Measurements from ENCODE around the gene EPN1. TPM values are rescaled to one million over a fixed set of nuclear protein-coding genes. Genes with fewer than 3 reads are reported as not detected.
A peak's percentile ranks its signal among the peaks of the same experiment; 100 is the strongest.

Gene EPN1
- total and polyA plus RNA-seq, 8 donors = 38.4 to 102 (median 80.9) TPM

GRCh38 chr19:55703790-55704215, 28.8 kb downstream of the EPN1 start:
- Histone ChIP-seq H3K27me3 (no peaks in the 10 kb centered on the region), H3K27ac (no peak overlapping the region), H3K4me3 (no peak overlapping the region), H3K36me3 (peaks cover 0 to 3% (median 0%) of the 10 kb centered on the region in 3 donors), H3K9me3 (no peaks in the 10 kb centered on the region), H3K4me1 (no peaks in the 10 kb centered on the region)
- peak in 5 of 6 donors; percentile 51 to 89 (median 77) for DNase-seq
- peak; percentile 75 to 93 (median 84) for TF ChIP-seq CTCF (IDR thresholded peaks at IDR 0.05)
- FAIRE-seq = no peak
- ATAC-seq = peak; percentile 82 to 94 (median 89)
- intact Hi-C loops (cut with DNase I) = loop anchor here in 1 of 3 donors (5.0 kb wide), 1 partner anchor 108 kb away; no protein-coding TSS in a partner anchor
- WGBS, 2 donors = 32 to 33% methylated on average over 38 of the region's 38 CpGs

- peak in 2 of 4 donors; percentile 12 to 28 for ATAC-seq
- intact Hi-C loops (cut with DNase I) = loop anchor here in 1 of 3 donors (5.0 kb wide), 1 partner anchor 108 kb away; no protein-coding TSS in a partner anchor
- no peak for TF ChIP-seq CTCF (IDR thresholded peaks at IDR 0.05)
- H3K27ac ChIP-seq = no peak overlapping the region
- no peaks in the 10 kb centered on the region for H3K9me3 ChIP-seq
- WGBS, 2 donors = 86 to 95% methylated on average over 15 of the region's 15 CpGs
- FAIRE-seq = no peak
- DNase-seq = no peak
- no peaks in the 10 kb centered on the region for H3K36me3 ChIP-seq
- H3K27me3 ChIP-seq = no peaks in the 10 kb centered on the region
- no peak overlapping the region for H3K4me3 ChIP-seq
- no peaks in the 10 kb centered on the region for H3K4me1 ChIP-seq
These were observed 29.6 kb downstream of the EPN1 start for GRCh38 chr19:55704494-55705245.

GRCh38 chr19:55705972-55706371, 30.9 kb downstream of the EPN1 start:
- TF ChIP-seq CTCF (IDR thresholded peaks at IDR 0.05) = no peak
- intact Hi-C loops (cut with DNase I) = no loop called here
- no peaks in the 10 kb centered on the region for H3K36me3 ChIP-seq
- WGBS, 2 donors = 88 to 97% methylated on average over 3 of the region's 3 CpGs
- H3K4me3 ChIP-seq = no peak overlapping the region
- no peaks in the 10 kb centered on the region for H3K4me1 ChIP-seq
- H3K27me3 ChIP-seq = no peaks in the 10 kb centered on the region
- no peaks in the 10 kb centered on the region for H3K9me3 ChIP-seq
- ATAC-seq (no peak), DNase-seq (no peak), FAIRE-seq (no peak)
- no peak overlapping the region for H3K27ac ChIP-seq

DNA sequence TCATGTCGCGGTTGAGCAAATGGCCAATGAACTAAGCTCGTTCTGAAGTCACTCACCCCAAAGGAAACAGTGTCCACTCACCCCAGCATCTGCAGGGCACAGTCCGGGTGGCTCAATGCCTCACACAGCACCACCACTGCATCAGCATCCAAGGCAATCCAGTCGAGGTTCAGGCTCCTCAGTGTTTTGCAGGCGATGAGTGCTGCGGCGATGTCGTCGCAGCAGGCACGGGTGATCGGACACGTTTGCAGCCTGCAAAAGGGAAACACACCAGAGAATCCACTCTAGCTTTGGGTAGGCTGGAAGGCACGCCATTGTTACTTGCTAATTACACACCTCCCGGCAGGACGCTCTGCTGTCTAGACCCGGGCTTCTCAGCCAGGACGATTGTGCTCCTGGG, 36.7 kb downstream of the EPN1 start:
- H3K9me3 ChIP-seq = no peaks in the 10 kb centered on the region
- H3K4me3 ChIP-seq = no peak overlapping the region
- ATAC-seq = peak in 1 of 4 donors; percentile 17
- intact Hi-C loops (cut with DNase I) = no loop called here
- no peaks in the 10 kb centered on the region for H3K27me3 ChIP-seq
- FAIRE-seq = no peak
- no peaks in the 10 kb centered on the region for H3K36me3 ChIP-seq
- no peak for DNase-seq
- WGBS, 2 donors = 54 to 57% methylated on average over 18 of the region's 18 CpGs
- TF ChIP-seq CTCF (IDR thresholded peaks at IDR 0.05) = no peak
- H3K27ac ChIP-seq = no peak overlapping the region
- no peaks in the 10 kb centered on the region for H3K4me1 ChIP-seq

Data from pancreas (tissue), 10 donors.